Measurements from ENCODE around the gene PKLR.
A peak's percentile ranks its signal among the peaks of the same experiment; 100 is the strongest.
"Not testable (repeated sequence)": the region's sequence is repeated elsewhere in the genome, so short reads cannot be mapped to it uniquely, and the experiment has no call there.

PKLR gene

DNA sequence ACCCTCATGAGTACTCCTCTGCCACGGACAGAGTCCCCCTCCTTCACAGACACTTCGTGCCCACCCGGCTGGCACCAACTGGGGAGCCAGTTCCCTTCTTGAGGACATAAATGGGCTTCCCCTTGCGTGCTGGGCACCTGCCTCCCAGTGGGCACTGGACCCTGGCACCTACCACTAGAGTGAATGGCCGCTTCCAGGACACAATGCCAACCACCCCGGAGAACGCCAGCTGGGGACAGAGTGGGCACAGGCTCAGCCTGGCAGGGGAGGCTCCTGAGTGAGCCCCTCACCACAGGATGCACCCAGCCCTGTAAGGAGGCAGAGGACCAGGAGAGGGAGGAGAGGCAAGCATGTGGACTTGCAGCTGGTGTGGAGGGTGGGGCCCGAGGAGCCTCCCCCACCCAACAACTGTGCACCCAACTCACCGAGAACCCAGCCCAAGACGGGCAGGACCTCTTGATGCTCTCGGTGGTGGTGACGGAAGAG, 47.0 kb downstream of the PKLR start:
- no peak for DNase-seq

GRCh38 chr1:155253797-155254196, 47.4 kb downstream of the PKLR start:
- no peak for DNase-seq

DNA sequence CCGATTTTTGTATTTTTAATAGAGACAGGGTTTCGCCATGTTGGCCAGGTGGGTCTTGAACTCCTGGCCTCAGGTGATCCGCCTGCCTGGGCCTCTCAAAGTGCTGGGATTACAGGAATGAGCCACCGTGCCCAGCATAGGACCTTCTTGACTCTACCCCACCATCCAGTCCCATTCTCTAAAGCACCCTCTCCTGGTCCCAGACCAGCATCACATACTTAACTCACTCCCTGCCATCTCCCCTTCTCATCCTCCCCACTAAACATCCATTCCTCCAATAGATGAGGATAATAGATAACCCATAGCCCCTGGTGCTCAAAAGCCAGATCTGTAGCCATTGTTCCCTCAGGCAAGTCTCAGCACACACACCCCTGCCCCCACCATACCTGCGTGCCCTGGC, 48.0 kb downstream of the PKLR start:
- no peak for DNase-seq

DNA sequence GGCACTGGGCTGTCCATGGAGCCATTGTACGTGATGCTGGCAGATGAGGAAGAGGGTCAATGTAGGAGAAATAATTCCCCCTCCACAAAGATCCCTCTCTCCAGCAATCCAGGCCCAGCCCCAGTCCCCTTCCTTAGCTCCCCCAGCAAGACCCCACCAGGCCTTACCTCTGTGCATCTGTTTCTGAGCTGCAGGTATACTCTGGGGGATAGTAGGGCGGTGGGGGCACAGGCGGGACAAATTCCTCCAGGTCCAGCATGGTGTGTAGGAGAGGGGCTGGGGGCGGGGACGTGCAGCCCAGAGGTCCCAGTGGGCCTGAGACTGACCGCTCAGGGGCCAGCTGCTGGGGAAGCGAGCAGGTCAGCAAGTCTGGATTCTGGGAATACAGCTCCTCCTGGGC, 49.7 kb downstream of the PKLR start:
- DNase-seq, result no peak

GRCh38 chr1:155250633-155251449, 50.4 kb downstream of the PKLR start:
- DNase-seq, result peak; percentile 86

DNA sequence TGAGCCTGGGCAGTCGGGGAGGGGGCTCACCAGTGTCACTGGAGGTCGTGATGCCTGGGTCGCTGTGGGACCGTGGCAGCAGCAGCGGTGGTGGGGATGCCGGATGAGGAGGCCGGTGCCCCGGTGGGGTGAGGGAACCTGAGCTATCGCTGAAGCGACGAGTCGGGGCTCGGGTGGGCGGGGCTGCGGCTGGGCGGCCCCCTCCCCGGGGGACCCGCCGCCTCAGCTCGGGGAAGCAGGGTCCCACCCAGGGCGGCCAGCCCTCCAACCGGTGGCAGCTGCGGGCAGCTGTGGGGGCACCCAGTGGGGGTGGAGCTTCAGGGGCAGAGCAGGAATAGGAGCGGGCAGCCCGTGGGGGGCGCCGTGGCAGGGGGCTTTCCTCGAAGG, 51.0 kb downstream of the PKLR start:
- DNase-seq, result no peak

- DNase-seq, result no peak
Measured at GRCh38 chr1:155247667-155248553, 53.3 kb downstream of the PKLR start.

GRCh38 chr1:155246796-155247195, 54.4 kb downstream of the PKLR start:
- DNase-seq, result not testable (repeated sequence)

DNA sequence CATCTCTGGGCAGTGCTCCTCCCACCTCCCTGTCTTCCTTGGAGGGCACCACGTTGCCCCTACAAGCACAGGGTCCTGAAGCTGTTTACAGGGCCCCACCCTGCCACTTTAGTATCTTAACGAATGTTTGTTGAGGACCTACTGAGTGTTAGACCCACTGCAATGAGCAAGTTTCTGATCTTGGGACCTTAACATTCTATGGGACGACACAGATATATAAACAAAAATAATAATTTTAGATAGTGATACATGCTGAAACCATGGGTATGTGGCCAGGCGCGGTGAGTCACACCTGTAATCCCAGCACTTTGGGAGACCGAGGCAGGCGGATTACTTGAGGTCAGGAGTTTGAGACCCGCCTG, 56.1 kb downstream of the PKLR start:
- DNase-seq, result no peak

DNA sequence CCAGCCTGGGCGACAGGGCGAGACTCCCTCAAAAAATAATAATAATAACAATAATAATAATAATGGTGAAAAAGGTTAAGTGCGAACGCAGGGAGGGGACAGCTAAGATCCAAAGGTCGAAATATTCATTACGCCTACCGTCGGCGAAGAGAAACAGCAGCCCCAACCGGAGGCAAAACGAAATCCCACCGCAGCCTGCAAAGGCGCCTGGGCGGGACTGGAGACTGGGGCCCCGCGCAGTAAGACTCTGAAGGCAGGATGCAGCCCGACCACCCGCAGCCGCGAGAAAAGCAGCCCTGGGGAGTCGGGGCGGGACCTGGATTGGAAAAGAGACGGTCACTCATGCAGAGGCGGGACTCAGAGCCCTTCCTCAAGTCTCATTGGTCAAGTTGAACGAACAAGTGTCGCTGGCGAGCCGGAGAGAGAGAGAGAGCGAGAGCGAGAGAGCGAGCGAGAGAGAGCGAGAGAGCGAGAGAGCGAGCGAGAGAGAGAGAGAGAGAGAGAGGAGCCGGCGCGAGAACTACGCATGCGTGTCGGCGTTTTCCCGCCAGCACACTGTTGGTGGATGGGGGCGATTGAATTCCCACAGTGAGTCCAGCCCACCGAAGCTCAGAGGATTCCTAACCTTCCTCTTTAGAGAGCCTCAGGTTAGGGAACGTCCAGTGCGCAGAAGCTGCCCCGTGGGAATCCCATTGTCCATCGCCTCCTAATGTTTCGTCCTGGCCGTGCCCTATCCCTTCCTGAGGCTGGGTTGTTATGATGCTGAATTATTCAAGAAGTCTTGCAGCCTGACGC, 56.7 kb downstream of the PKLR start:
- DNase-seq, result peak; percentile 99

DNA sequence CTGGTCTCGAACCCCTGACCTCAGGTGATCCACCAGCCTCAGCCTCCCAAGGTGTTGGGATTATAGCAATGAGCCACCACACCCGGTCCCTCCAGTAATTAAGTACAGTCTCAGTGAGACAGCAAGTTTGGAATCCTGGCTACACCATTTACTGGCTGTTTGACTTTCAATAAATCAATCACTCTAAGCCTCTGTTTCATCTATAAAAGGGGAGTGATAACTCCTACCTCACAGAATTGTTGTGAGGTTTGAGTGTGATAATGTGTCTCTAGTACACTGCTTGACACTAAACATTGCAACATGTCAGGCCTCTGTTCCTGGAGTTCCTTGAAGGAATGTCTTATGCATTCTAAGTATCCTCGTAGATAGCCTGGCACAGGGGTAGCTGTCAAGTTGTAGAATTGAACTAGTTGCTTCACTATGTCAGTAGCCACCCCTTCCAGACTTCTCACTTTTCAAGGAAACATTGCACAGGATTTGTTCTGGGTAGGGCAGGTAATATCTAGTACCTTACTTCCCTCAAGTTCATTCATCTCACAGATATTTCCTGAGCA, 58.4 kb downstream of the PKLR start:
- no peak for DNase-seq

GRCh38 chr1:155241841-155242264, 59.4 kb downstream of the PKLR start:
- no peak for DNase-seq

GRCh38 chr1:155241069-155241679, 60.1 kb downstream of the PKLR start:
- DNase-seq, result peak; percentile 77

All from NCI-H1105 treated with DMSO at 0.1 percent for 48 hours (cell line).